GM23338 (cell line): ENCODE measurements around the gene EGFL8. TPM values are rescaled to one million over a fixed set of nuclear protein-coding genes. Genes with fewer than 3 reads are reported as not detected.

Source experiments
- ATAC-seq: fragments of 200-7000 bp; cut with Tn5 transposase; 3 replicates; pipeline ENCODE4 v1.9.1; 2020
- DNase-seq: peaks from one replicate; pipeline ENCODE4 v3.0.0-alpha.2; 2015; ENCODE audit warnings: low spot score
- H2AFZ ChIP-seq: fragments of 200-600 bp; sonication (generic); 2 replicates; pipeline ENCODE4 v1.8.0; 2016; ENCODE audit warnings: antibody characterized with exemption, mild to moderate bottlenecking, moderate library complexity
- H3F3A ChIP-seq: fragments of 200-600 bp; sonication (generic); replicated peaks from 2 replicates; pipeline ENCODE4 v1.8.0; 2017; ENCODE audit warnings: antibody characterized with exemption, mixed run types, low read depth
- H3K27ac ChIP-seq: fragments of 200-600 bp; sonication (generic); 2 replicates; pipeline ENCODE4 v1.6.1; 2016; ENCODE audit warnings: low read depth
- H3K27me3 ChIP-seq: fragments of 200-600 bp; sonication (generic); 2 replicates; pipeline ENCODE4 v1.8.0; 2016; ENCODE audit warnings: mild to moderate bottlenecking, mixed run types, moderate library complexity; ENCODE audit not compliant: insufficient read depth
- H3K36me3 ChIP-seq: fragments of 200-600 bp; sonication (generic); 2 replicates; pipeline ENCODE4 v1.8.0; 2016; ENCODE audit warnings: mild to moderate bottlenecking; ENCODE audit not compliant: insufficient read depth
- H3K4me1 ChIP-seq: fragments of 200-600 bp; sonication (generic); 2 replicates; pipeline ENCODE4 v1.8.0; 2016; ENCODE audit warnings: mild to moderate bottlenecking, moderate library complexity; ENCODE audit not compliant: insufficient read depth
- H3K4me2 ChIP-seq: fragments of 200-600 bp; sonication (generic); 2 replicates; pipeline ENCODE4 v1.7.1; 2017; ENCODE audit warnings: mixed run types
- H3K4me3 ChIP-seq: fragments of 200-600 bp; sonication (generic); 2 replicates; pipeline ENCODE4 v1.6.1; 2016; ENCODE audit warnings: mixed run types
- H3K79me2 ChIP-seq: fragments of 200-600 bp; sonication (generic); replicated peaks from 2 replicates; pipeline ENCODE4 v1.8.0; 2017; ENCODE audit warnings: mild to moderate bottlenecking; ENCODE audit not compliant: insufficient read depth
- H3K9me2 ChIP-seq: fragments of 200-600 bp; sonication (generic); 2 replicates; pipeline ENCODE4 v1.8.0; 2017; ENCODE audit not compliant: insufficient read depth
- H4K20me1 ChIP-seq: fragments of 200-600 bp; sonication (generic); replicated peaks from 2 replicates; pipeline ENCODE4 v1.8.0; 2017; ENCODE audit warnings: mild to moderate bottlenecking; ENCODE audit not compliant: insufficient read depth
- H3K27ac Mint-ChIP-seq: 2 replicates; pipeline ENCODE4 v1.8.0; 2020; ENCODE audit warnings: inconsistent platforms, mild to moderate bottlenecking, moderate library complexity, mixed read lengths
- H3K27me3 Mint-ChIP-seq: 3 replicates; pipeline ENCODE4 v1.8.0; 2022; ENCODE audit warnings: low read depth, mild to moderate bottlenecking, moderate library complexity, mixed read lengths, inconsistent platforms; ENCODE audit not compliant: insufficient read depth, poor library complexity
- H3K36me3 Mint-ChIP-seq: 3 replicates; pipeline ENCODE4 v1.8.0; 2021; ENCODE audit warnings: low read depth, mild to moderate bottlenecking, inconsistent platforms, moderate library complexity, mixed read lengths
- H3K4me1 Mint-ChIP-seq: 3 replicates; pipeline ENCODE4 v1.8.0; 2020; ENCODE audit warnings: mild to moderate bottlenecking, inconsistent platforms, mixed read lengths
- H3K4me3 Mint-ChIP-seq: 3 replicates; pipeline ENCODE4 v1.8.0; 2021; ENCODE audit warnings: moderate library complexity, mild to moderate bottlenecking, inconsistent platforms, mixed read lengths
- H3K9me3 Mint-ChIP-seq: 3 replicates; pipeline ENCODE4 v1.8.0; 2020; ENCODE audit warnings: moderate library complexity, mild to moderate bottlenecking, inconsistent platforms, mixed read lengths
- CREB1 ChIP-seq: fragments of 250-450 bp; sonication (Bioruptor Pico); IDR thresholded peaks from 2 replicates; pipeline ENCODE4 v1.5.0; 2020; ENCODE audit warnings: low read depth, mild to moderate bottlenecking, moderate library complexity
- ETS1 ChIP-seq: IDR thresholded peaks from 2 replicates; pipeline ENCODE4 v1.6.1; 2016; ENCODE audit warnings: antibody characterized with exemption
- EZH2phosphoT487 ChIP-seq: fragments of 200-600 bp; sonication (generic); IDR thresholded peaks from one replicate; pipeline ENCODE4 v1.8.1; 2018; ENCODE audit warnings: antibody characterized with exemption; ENCODE audit not compliant: unreplicated experiment
- NANOG ChIP-seq: IDR thresholded peaks from 2 replicates; pipeline ENCODE4 v1.6.1; 2016; ENCODE audit warnings: antibody characterized with exemption, borderline replicate concordance
- POLR2AphosphoS5 ChIP-seq: IDR thresholded peaks from 2 replicates; pipeline ENCODE4 v1.6.1; 2016; ENCODE audit warnings: antibody characterized with exemption, low read depth
- REST ChIP-seq: IDR thresholded peaks from one replicate; pipeline ENCODE4 v1.6.1; 2018; ENCODE audit warnings: antibody characterized with exemption; ENCODE audit not compliant: unreplicated experiment
- STAT1 ChIP-seq: IDR thresholded peaks from one replicate; pipeline ENCODE4 v1.6.1; 2016; ENCODE audit warnings: antibody characterized with exemption; ENCODE audit not compliant: unreplicated experiment
- ZNF114 ChIP-seq: fragments of 250-450 bp; sonication (Bioruptor Pico); IDR thresholded peaks from 2 replicates; pipeline ENCODE4 v1.5.0; 2020; ENCODE audit warnings: mild to moderate bottlenecking, moderate library complexity
- ZNF462 ChIP-seq: fragments of 250-450 bp; sonication (Bioruptor Pico); IDR thresholded peaks from 2 replicates; pipeline ENCODE4 v1.5.0; 2020; ENCODE audit warnings: mild to moderate bottlenecking, moderate library complexity
- polyA plus RNA-seq: library from polyadenylated mRNA; unstranded; fragments of >200 nt; fragmentation: Nextera tagmentation; extraction: Ambion mirVana; gene quantifications from 2 replicates; pipeline ENCODE4 v1.2.1, GENCODE V29; 2016
- total RNA-seq: library from RNA; depleted of rRNA; stranded (reverse); fragments of >200 nt; shearing (Covaris generic); gene quantifications from 2 replicates; pipeline ENCODE4 v1.2.3, GENCODE V29; 2014

Gene EGFL8
- total and polyA plus RNA-seq, 2 experiments from 2014 or later: 6.1 to 7.4 TPM

GRCh38 chr6:32173051-32173727 lies 8.8 kb downstream of the EGFL8 start:
- Histone ChIP-seq H3K4me2 (peak overlapping the region; percentile 48; the same call in 1 of the 2 replicates), H3K36me3 (no peaks in the 10 kb centered on the region; the same call in 1 of the 2 replicates), H4K20me1 (peaks cover 19% of the 10 kb centered on the region; the same call in 1 of the 2 replicates), H2AFZ (no peak overlapping the region), H3K4me1 (peaks cover 18% of the 10 kb centered on the region), H3K27ac (peak overlapping the region; percentile 41; the same call in 1 of the 2 replicates), H3K9me2 (no peaks in the 10 kb centered on the region), H3K27me3 (no peaks in the 10 kb centered on the region), H3F3A (0 out of 2 replicates have a peak, but pooled peaks cover 7% of the 10 kb centered on the region), H3K4me3 (peak overlapping the region; percentile 21; the same call in 1 of the 2 replicates), H3K79me2 (peaks cover 41% of the 10 kb centered on the region)
- peaks cover 18% of the 10 kb centered on the region for H3K27me3 Mint-ChIP-seq
- ATAC-seq: no peak
- H3K27ac Mint-ChIP-seq: peak overlapping the region; percentile 41
- peak overlapping the region; percentile 31; the same call in 2 of the 3 replicates for H3K4me3 Mint-ChIP-seq
- H3K36me3 Mint-ChIP-seq: peaks cover 36% of the 10 kb centered on the region
- peaks cover 29% of the 10 kb centered on the region for H3K4me1 Mint-ChIP-seq
- DNase-seq: peak; percentile 51
- TF ChIP-seq STAT1: no peak
- no peak for TF ChIP-seq POLR2AphosphoS5
- TF ChIP-seq REST: no peak
- no peak for TF ChIP-seq NANOG
- TF ChIP-seq ZNF114 (CRISPR knock-in tag): no peak
- TF ChIP-seq EZH2phosphoT487: no peak
- no peak for TF ChIP-seq ZNF462 (CRISPR knock-in tag)
- no peak for TF ChIP-seq ETS1
- TF ChIP-seq CREB1: no peak
- no peaks in the 10 kb centered on the region for H3K9me3 Mint-ChIP-seq
